LNCaP clone FGC (cell line): ENCODE measurements around the gene ERFL.

Experiments used
- DNase-seq: peaks from one replicate; pipeline ENCODE4 v3.0.0-alpha.2; 2011; ENCODE audit warnings: low read depth
- H3K4me3 ChIP-seq: 2 replicates; pipeline ENCODE4 v1.5.1; 2011; ENCODE audit warnings: mild to moderate bottlenecking, low read depth, low read length, control low read depth
- CTCF ChIP-seq: IDR thresholded peaks from 2 replicates; pipeline ENCODE4 v1.5.1; 2012; ENCODE audit warnings: mild to moderate bottlenecking; ENCODE audit not compliant: control insufficient read depth, insufficient read depth; ENCODE audit errors: extremely low read depth

Gene ERFL

GRCh38 chr19:41892173-41892902, 35.9 kb downstream of the ERFL start:
- no peak for DNase-seq
- TF ChIP-seq CTCF, result no peak

GRCh38 chr19:41890936-41891335, 37.3 kb downstream of the ERFL start:
- H3K4me3 ChIP-seq, result no peak overlapping the region
- no peak for DNase-seq
- TF ChIP-seq CTCF, result no peak

More at GRCh38 chr19:41892173-41892902, 35.9 kb downstream of the ERFL start:
- H3K4me3 ChIP-seq, result no peak overlapping the region

- TF ChIP-seq CTCF, result no peak
- H3K4me3 ChIP-seq, result no peak overlapping the region
- DNase-seq, result no peak
Observed at GRCh38 chr19:41889896-41890295, 38.4 kb downstream of the ERFL start.

GRCh38 chr19:41888926-41889325, 39.3 kb downstream of the ERFL start:
- no peak for DNase-seq
- no peak for TF ChIP-seq CTCF

GRCh38 chr19:41887711-41888382, 40.4 kb downstream of the ERFL start:
- no peak for DNase-seq
- no peak overlapping the region for H3K4me3 ChIP-seq
- TF ChIP-seq CTCF, result no peak

More at GRCh38 chr19:41888926-41889325, 39.3 kb downstream of the ERFL start:
- H3K4me3 ChIP-seq, result no peak overlapping the region

- H3K4me3 ChIP-seq, result no peak overlapping the region
- no peak for DNase-seq
- no peak for TF ChIP-seq CTCF
Observed at GRCh38 chr19:41886761-41887710, 41.2 kb downstream of the ERFL start.
